GM08714 (cell line): ENCODE results near the gene SLK.

Experiments used
- H3K4me3 ChIP-seq: fragments of 200-500 bp; sonication (Bioruptor generic); 2 replicates; pipeline ENCODE4 v1.5.1; 2014; ENCODE audit warnings: mild to moderate bottlenecking, low read length, inconsistent platforms
- ZNF274 ChIP-seq: IDR thresholded peaks from 2 replicates; pipeline ENCODE4 v1.6.1; 2012; ENCODE audit warnings: mild to moderate bottlenecking, low read depth, low read length

Gene SLK

GRCh38 chr10:104054430-104054829, 87.5 kb downstream of the SLK start:
- H3K4me3 ChIP-seq, result no peak overlapping the region
- no peak for TF ChIP-seq ZNF274

GRCh38 chr10:104056619-104057273, 89.8 kb downstream of the SLK start:
- no peak overlapping the region for H3K4me3 ChIP-seq
- no peak for TF ChIP-seq ZNF274

GRCh38 chr10:104057717-104058116, 90.8 kb downstream of the SLK start:
- H3K4me3 ChIP-seq, result no peak overlapping the region

GRCh38 chr10:104059364-104059763, 92.4 kb downstream of the SLK start:
- no peak overlapping the region for H3K4me3 ChIP-seq
- TF ChIP-seq ZNF274, result no peak

More at GRCh38 chr10:104057717-104058116, 90.8 kb downstream of the SLK start:
- TF ChIP-seq ZNF274, result no peak

- H3K4me3 ChIP-seq, result no peak overlapping the region
- TF ChIP-seq ZNF274, result no peak
Observed at GRCh38 chr10:104061196-104061595, 94.3 kb downstream of the SLK start.

GRCh38 chr10:104065748-104066147, 98.8 kb downstream of the SLK start:
- H3K4me3 ChIP-seq, result no peak overlapping the region
- no peak for TF ChIP-seq ZNF274

- no peak overlapping the region for H3K4me3 ChIP-seq
- no peak for TF ChIP-seq ZNF274
Observed at GRCh38 chr10:104066945-104067344, 100.0 kb downstream of the SLK start.

GRCh38 chr10:104067525-104067924, 100.6 kb downstream of the SLK start:
- TF ChIP-seq ZNF274, result no peak
- no peak overlapping the region for H3K4me3 ChIP-seq

GRCh38 chr10:104069613-104070012, 102.7 kb downstream of the SLK start:
- no peak overlapping the region for H3K4me3 ChIP-seq
- no peak for TF ChIP-seq ZNF274

- TF ChIP-seq ZNF274, result no peak
- no peak overlapping the region for H3K4me3 ChIP-seq
Observed at GRCh38 chr10:104072786-104073185, 105.8 kb downstream of the SLK start.

GRCh38 chr10:104074505-104074904, 107.6 kb downstream of the SLK start:
- TF ChIP-seq ZNF274, result no peak
- H3K4me3 ChIP-seq, result no peak overlapping the region

GRCh38 chr10:104076743-104077160, 109.8 kb downstream of the SLK start:
- no peak overlapping the region for H3K4me3 ChIP-seq
- TF ChIP-seq ZNF274, result no peak

- TF ChIP-seq ZNF274, result no peak
- H3K4me3 ChIP-seq, result no peak overlapping the region
Observed at GRCh38 chr10:104077247-104077646, 110.3 kb downstream of the SLK start.

- TF ChIP-seq ZNF274, result no peak
- no peak overlapping the region for H3K4me3 ChIP-seq
Observed at GRCh38 chr10:104077663-104078151, 110.8 kb downstream of the SLK start.
